GM12873 (cell line): Measurements from ENCODE around the gene ZNF799.

Experiments used
- TF ChIP-seq, protein P1 (sequence below): IDR thresholded peaks from 2 replicates; pipeline ENCODE4 v1.5.1; 2012; ENCODE audit warnings: low read depth, mild to moderate bottlenecking, moderate library complexity, low read length, control low read depth; ENCODE audit not compliant: insufficient read depth; ENCODE audit errors: missing control alignments

The ZNF799 gene

GRCh38 chr19:12380444-12380737 lies 20.7 kb downstream of the ZNF799 start:
- TF ChIP-seq, protein P1, sequence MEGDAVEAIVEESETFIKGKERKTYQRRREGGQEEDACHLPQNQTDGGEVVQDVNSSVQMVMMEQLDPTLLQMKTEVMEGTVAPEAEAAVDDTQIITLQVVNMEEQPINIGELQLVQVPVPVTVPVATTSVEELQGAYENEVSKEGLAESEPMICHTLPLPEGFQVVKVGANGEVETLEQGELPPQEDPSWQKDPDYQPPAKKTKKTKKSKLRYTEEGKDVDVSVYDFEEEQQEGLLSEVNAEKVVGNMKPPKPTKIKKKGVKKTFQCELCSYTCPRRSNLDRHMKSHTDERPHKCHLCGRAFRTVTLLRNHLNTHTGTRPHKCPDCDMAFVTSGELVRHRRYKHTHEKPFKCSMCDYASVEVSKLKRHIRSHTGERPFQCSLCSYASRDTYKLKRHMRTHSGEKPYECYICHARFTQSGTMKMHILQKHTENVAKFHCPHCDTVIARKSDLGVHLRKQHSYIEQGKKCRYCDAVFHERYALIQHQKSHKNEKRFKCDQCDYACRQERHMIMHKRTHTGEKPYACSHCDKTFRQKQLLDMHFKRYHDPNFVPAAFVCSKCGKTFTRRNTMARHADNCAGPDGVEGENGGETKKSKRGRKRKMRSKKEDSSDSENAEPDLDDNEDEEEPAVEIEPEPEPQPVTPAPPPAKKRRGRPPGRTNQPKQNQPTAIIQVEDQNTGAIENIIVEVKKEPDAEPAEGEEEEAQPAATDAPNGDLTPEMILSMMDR, result no peak

DNA sequence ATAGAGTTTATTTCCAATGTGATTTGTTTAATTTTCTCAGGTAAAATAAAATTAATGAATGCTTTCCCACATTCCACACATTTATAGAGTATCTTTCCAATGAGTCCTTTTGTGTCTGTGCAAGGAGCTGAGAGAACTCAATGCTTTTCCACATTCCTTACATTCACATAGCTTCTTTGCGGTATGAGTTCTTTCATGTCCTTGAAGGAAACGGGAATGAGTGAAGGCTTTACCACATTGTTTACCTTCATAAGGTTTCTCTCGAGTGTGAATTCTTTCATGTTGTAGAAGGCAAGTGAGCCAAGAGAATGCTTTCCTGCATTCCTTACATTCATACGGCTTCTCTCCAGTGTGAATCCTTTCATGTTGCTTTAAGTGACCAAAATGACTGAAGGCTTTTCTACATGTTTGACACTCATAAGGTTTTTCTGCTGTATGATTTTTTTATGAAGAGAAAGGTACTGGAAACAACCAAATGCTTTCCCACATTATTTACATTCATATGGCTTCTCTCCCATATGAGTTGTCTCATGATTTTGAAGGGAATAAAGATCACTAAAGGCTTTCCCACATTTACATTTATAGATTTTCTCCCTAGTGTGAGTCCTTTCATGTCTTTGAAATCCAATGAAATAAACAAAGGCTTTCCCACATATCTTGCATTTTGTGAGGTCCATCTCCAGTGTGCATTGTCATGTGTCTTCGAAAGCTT lies 21.2 kb downstream of the ZNF799 start:
- TF ChIP-seq, protein P1, result no peak

DNA sequence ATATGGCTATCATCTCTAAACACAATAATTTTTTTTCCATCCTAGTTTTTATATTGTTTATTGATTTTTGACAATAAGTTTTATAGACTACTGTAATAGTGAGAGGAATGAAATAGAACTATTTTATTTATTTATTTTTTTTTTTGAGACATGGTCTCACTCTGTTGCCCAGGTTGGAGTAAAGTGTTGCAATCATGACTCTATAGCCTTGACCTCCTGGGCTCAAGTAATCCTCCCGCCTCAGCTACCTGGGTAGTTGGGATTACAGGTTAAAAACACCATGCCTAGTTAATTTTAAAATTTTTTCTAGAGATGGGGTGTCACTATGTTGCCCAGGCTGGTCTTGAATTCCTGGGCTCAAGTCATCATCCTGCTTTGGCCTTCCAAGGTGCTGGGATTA lies 27.0 kb downstream of the ZNF799 start:
- TF ChIP-seq, protein P1, result no peak

DNA sequence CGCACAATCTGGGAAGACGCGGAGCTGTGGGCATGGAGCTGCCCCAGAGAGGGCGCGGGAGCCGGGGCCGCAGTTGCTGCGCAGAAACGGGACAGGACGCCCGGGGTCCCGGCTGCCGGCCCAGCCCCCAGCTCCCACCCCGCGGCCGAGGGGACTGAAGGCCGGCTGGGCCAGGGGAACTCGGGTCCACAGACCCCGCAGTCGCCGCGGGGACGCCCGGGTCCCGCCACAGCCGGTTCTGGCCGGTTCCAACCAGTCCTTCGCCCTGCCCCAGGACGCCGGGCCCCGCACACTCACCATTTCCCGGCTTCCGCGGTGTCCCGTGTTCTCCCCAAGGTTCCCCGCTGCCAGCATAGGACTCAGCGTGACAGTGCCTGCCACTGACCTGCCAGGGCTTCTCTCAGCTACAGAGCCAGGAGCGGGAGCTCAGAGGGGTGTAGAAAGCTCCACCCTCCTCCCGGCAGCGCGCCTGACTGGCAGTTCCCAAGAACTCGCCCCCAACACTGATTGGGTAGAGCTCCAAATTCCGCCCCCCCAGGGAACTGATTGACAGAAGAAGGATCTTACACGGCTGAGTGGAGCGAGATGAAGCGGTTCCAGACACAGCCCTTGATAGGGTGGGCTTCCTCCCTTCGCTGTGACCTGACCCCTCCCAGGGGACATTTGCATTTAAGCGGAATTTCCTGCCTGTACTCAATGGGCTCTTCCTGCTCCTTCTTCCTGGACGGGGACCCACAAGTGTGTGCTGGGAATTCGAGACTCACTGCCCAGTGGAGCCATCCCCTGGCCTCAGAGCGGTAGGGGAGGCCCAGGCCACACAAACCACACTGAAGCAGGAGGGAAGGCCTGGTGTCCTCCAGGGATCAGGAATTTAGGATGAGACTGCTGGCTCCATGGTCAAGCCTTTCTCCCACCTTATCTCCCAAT lies 35.6 kb downstream of the ZNF799 start, which contains the start of gene ZNF442:
TSS of gene ZNF442 (minus strand) at position 448 of the 927 bp plus-strand sequence. CDS start 2,052 bp downstream, outside the sequence.
- TF ChIP-seq, protein P1, result peak; percentile 50

GRCh38 chr19:12364391-12365235 lies 36.5 kb downstream of the ZNF799 start:
- TF ChIP-seq, protein P1, result no peak

DNA sequence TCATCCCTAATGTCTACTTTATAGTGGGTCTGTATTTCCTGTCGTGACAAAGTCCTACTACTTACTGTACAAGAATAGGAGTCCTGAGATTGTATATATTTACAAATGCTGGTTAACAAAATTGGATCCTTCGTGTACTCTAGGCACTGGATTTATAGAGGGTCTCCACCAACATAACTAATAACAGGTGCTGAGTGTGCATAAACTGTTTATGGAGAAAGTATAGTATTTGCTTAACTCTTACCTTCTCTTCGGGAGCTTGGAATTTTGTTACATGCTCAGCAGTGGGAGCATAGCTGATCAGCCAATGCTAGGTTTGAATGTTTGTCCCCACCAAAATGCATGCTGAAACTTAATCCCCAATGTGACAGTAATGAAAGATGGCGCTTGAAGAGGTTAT lies 47.7 kb downstream of the ZNF799 start:
- TF ChIP-seq, protein P1, result no peak

DNA sequence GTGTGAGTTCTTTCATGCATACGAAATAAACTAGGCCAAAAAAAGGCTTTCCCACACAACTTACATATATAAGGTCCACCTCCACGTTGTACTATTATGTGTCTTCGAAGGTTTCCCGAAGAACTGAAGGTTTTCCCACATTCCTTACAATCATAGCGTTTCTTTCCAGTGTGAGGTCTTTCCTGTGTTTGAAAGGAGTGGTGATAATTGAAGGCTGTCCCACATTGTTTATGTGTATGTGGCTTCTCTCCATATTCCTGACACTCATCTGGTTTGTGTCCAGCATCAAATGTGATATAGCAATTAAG lies 50.2 kb downstream of the ZNF799 start:
- TF ChIP-seq, protein P1, result no peak
